ENCODE data around the gene IFIT1.

Gene IFIT1

DNA sequence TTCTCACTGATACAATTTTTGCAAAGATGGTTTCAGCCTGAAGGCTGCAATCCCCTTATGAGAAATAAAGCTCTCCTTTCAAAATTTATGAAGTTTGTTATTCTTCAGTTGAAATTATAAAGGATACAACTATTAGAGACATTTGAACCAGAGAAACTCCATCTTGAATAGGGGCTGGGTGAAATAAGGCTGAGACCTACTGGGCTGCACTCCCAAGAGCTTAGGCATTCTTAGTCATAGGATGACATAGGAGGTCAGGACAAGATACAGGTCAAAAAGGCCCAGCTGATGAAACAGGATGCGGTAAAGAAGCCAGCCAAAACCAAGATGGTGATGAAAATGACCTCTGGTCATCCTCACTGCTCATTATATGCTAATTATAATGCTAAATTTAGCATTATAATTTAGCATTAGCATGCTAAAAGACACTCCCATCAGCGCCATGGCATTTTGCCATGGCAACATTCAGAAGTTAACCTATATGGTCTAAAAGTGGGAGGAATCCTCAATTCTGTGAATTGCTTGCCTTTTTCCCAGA is 37.0 kb upstream of the IFIT1 start:
- TF ChIP-seq, protein P1, sequence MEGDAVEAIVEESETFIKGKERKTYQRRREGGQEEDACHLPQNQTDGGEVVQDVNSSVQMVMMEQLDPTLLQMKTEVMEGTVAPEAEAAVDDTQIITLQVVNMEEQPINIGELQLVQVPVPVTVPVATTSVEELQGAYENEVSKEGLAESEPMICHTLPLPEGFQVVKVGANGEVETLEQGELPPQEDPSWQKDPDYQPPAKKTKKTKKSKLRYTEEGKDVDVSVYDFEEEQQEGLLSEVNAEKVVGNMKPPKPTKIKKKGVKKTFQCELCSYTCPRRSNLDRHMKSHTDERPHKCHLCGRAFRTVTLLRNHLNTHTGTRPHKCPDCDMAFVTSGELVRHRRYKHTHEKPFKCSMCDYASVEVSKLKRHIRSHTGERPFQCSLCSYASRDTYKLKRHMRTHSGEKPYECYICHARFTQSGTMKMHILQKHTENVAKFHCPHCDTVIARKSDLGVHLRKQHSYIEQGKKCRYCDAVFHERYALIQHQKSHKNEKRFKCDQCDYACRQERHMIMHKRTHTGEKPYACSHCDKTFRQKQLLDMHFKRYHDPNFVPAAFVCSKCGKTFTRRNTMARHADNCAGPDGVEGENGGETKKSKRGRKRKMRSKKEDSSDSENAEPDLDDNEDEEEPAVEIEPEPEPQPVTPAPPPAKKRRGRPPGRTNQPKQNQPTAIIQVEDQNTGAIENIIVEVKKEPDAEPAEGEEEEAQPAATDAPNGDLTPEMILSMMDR (IDR thresholded peaks at IDR 0.05; ENCODE audit: low read depth, low read length) = no peak
- DNase-seq (ENCODE audit: extremely low read depth, low read depth) = no peak

DNA sequence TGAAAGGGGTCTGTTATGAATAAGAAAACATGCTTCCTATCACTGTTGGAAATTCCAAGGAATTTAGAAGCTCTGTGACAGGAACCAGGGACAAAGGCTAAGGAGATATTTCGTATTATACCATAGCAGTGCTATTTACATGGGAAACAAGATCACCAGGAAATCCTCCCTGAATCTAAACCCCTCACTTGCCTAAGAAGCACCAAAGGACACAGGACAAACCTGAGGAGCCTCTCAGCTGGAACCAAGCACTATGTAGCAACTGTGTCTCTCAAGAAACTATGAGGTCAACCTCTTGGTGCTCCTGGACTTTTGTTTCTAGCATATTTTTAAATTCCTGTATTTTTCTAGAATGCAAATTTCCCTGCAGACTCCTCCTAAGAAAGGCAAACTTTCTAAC is 35.3 kb upstream of the IFIT1 start:
- no peak for DNase-seq (ENCODE audit: extremely low read depth, low read depth)
- TF ChIP-seq, protein P1 (IDR thresholded peaks at IDR 0.05; ENCODE audit: low read depth, low read length) = no peak

DNA sequence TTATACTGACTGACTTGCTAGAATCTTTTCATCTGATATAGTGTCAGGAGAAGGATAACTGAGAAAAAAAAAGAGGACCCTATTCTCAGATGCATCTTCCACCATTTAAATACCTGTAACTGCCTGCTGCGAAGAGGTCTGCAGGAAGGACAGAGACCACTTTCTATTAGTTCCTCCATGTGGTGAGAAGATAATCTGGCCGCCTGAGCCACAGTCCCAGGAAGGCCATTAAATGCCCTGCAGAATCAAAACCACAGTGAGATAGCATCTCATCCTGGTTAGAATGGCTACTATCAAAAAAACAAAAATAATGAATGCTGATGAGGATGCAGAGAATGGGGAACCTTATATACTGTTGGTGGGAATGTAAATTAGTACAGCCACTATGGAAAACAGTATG is 34.4 kb upstream of the IFIT1 start:
- TF ChIP-seq, protein P1 (IDR thresholded peaks at IDR 0.05; ENCODE audit: low read depth, low read length) = no peak
- DNase-seq (ENCODE audit: extremely low read depth, low read depth) = no peak

DNA sequence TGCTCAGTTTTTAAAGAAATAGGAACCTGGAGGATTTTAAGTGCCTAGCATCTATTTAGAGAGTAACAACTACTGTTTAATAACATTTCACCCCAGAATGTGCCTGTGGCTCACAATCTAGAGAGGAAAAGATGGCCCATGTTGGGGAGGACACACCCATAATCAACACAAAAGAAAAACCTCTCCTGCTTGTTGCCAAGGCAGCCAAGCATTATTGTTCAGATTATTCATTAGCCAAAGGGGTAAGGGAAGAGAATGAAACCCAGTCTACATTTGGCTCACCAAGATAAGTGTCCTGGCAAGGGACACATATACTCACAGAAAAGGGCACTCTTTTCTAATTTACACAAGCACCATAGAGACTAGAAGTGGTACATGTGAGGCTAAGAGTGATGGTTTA is 32.3 kb upstream of the IFIT1 start:
- no peak for DNase-seq (ENCODE audit: extremely low read depth, low read depth)
- TF ChIP-seq, protein P1 (IDR thresholded peaks at IDR 0.05; ENCODE audit: low read depth, low read length) = no peak

DNA sequence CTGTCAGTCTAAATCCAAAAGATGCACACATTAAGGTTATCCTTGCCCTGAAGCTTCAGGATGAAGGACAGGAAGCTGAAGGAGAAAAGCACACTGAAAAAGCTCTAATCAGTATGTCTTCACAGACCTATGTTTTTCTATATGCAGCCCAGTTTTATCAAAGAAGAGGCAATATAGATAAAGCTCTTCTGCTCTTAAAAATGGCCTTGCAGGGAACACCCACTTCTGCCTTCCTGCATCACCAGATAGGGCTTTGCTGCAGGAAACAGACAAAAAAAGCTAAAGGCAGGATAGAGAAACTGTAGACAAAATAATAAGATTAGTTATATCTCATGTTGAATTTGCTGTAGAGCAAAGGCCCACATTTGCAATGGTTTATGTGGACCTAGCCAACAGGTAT is 29.5 kb upstream of the IFIT1 start:
- TF ChIP-seq, protein P1 (IDR thresholded peaks at IDR 0.05; ENCODE audit: low read depth, low read length) = no peak
- DNase-seq (ENCODE audit: extremely low read depth, low read depth) = no peak

DNA sequence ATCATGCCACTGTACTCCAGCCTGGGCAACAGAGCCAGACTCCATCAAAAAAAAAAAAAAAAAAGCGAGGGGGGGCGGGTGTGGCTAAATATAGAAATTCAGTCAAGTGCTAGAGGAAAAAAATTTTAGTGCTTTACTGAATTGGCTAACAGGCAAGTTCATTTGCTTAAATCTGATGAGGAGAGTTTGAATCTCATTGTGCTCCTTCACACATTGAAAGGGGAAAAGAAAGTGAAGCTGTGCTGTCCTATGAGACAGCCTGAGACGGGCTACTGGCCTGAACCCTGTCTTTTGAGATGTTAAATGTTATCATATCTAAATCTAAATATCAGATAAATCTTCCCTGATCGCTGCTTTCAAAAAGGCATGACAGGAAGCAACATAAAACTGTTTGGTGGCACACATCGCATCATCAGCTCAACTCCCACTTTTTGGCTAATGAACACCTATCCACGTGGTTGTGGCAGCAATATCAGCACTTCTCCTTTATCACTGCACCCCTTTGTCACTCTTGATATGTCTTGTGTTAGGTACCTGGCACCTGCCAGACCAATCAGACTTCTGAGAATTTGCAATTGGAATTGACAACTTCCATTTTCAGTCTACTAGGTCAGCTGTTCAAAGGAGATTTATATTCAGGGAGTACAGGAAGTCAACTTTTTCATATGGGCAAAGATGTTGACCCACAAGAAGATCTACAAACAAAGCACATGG is 28.5 kb upstream of the IFIT1 start:
- no peak for DNase-seq (ENCODE audit: extremely low read depth, low read depth)
- TF ChIP-seq, protein P1 (IDR thresholded peaks at IDR 0.05; ENCODE audit: low read depth, low read length) = no peak

DNA sequence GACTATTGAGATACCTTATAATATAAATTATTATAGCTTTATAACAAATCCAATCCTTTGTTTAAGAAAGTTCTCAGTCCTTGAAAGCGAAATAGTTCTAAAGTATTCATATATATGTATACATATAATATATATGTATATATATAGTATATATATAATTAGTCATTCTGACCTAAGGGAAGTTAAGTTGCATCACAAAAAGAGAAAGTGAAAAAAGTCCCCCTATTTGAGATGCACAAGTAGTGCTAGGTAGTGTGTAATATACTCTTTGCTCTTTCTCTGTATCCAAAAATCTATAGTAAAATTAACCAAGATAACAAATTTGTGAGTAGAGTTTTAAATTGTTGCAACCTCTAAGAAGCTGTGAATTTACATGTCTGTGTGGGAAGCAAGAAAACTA is 27.9 kb upstream of the IFIT1 start:
- TF ChIP-seq, protein P1 (IDR thresholded peaks at IDR 0.05; ENCODE audit: low read depth, low read length) = no peak
- DNase-seq (ENCODE audit: extremely low read depth, low read depth) = no peak

All from AG09319 (cell line).